K562 (cell line): ENCODE data around the gene LRP1B. TPM values are rescaled to one million over a fixed set of nuclear protein-coding genes. Genes with fewer than 3 reads are reported as not detected.

ENCODE experiments used
- ATAC-seq: fragments of 200-7000 bp; cut with Tn5 transposase; 3 replicates; pipeline ENCODE4 v1.9.1; 2020; ENCODE audit warnings: moderate library complexity
- BruUV-seq: library from RNA; stranded (reverse); fragments of 400-500 nt; replicated peaks from 2 replicates; lab custom pipeline; 2021; lab: Mats Ljungman, UMichigan
- CTCF ChIA-PET: fragments of 300-600 bp; formaldehyde crosslinking; extraction: SDS; loops from one replicate; lab custom pipeline; 2021; ENCODE audit warnings: low intra/inter-chr PET ratio; lab: Yijun Ruan, JAX
- POLR2A ChIA-PET: fragments of 300-600, 350-650 bp; sonication (Branson Sonifier 250); formaldehyde crosslinking; extraction: SDS; loops from one replicate; lab custom pipeline; 2021; ENCODE audit warnings: antibody characterized with exemption, inconsistent platforms; lab: Yijun Ruan, JAX
- DNase-seq, 4 experiments: peaks; one replicate each; pipeline versions ENCODE4 v3.0.0 to v3.0.0-alpha.2; 2011 to 2018; ENCODE audit warnings: low spot score in 3 of 4, mixed read lengths in 3 of 4; ENCODE audit errors: extremely low read depth in 1 of 4
- FAIRE-seq: peaks from 2 replicates; lab custom pipeline; 2011; peaks lifted over from hg19 to GRCh38; lab: Jason Lieb, UNC
- H2AFZ ChIP-seq: 2 replicates; pipeline ENCODE4 v1.6.0; 2011; ENCODE audit warnings: low read depth, low read length, control low read depth, inconsistent platforms
- H3K27ac ChIP-seq: fragments of 200-600 bp; 3 replicates; pipeline ENCODE4 v1.8.0; 2011; ENCODE audit warnings: low read depth, mild to moderate bottlenecking, control low read depth, inconsistent platforms, low read length, moderate library complexity, mixed read lengths; ENCODE audit errors: extremely low read depth
- H3K27me3 ChIP-seq, 2 experiments: fragments of 300-600 bp in 1 of 2; 2 replicates in 1 of 2; 3 replicates in 1 of 2; pipeline versions ENCODE4 v1.6.0 to v1.8.0; 2011; ENCODE audit warnings: inconsistent platforms in 2 of 2, low read length in 2 of 2, mild to moderate bottlenecking in 1 of 2, mixed read lengths in 1 of 2, moderate library complexity in 1 of 2; ENCODE audit not compliant: control insufficient read depth in 2 of 2, insufficient read depth in 2 of 2
- H3K36me3 ChIP-seq: fragments of 300-600 bp; 3 replicates; pipeline ENCODE4 v1.8.0; 2011; ENCODE audit warnings: mild to moderate bottlenecking, low read length, inconsistent platforms; ENCODE audit not compliant: control insufficient read depth, insufficient read depth
- H3K4me1 ChIP-seq, 2 experiments: fragments of 200-600 bp in 1 of 2; replicated peaks in 1 of 2; 2 replicates in 1 of 2; 3 replicates in 1 of 2; pipeline versions ENCODE4 v1.5.1 to v1.8.0; 2011; ENCODE audit warnings: inconsistent platforms in 2 of 2, low read length in 2 of 2, mild to moderate bottlenecking in 1 of 2, mixed read lengths in 1 of 2, moderate library complexity in 1 of 2; ENCODE audit not compliant: control insufficient read depth in 2 of 2, insufficient read depth in 2 of 2
- H3K4me2 ChIP-seq: 2 replicates; pipeline ENCODE4 v1.6.1; 2011; ENCODE audit warnings: low read length, control low read depth, inconsistent platforms, mixed read lengths; ENCODE audit not compliant: insufficient read depth
- H3K4me3 ChIP-seq: fragments of 200-600 bp; sonication (generic), shearing (Covaris generic); 2 replicates; pipeline ENCODE4 v1.5.1; 2016; ENCODE audit warnings: control low read depth, inconsistent platforms
- H3K79me2 ChIP-seq: fragments of 200-600 bp; 3 replicates; pipeline ENCODE4 v1.8.0; 2011; ENCODE audit warnings: low read length, inconsistent platforms; ENCODE audit not compliant: control insufficient read depth, insufficient read depth
- H3K9ac ChIP-seq, 2 experiments: 2 replicates each; pipeline versions ENCODE4 v1.6.0 to v1.6.1; 2011; ENCODE audit warnings: low read depth in 2 of 2, low read length in 2 of 2, control low read depth in 1 of 2, inconsistent platforms in 1 of 2, mild to moderate bottlenecking in 1 of 2, mixed read lengths in 1 of 2; ENCODE audit not compliant: insufficient read depth in 1 of 2
- H3K9me1 ChIP-seq: one replicate; pipeline ENCODE4 v1.6.0; 2011; ENCODE audit warnings: inconsistent platforms, mild to moderate bottlenecking, low read length, moderate library complexity; ENCODE audit not compliant: control insufficient read depth, insufficient read depth
- H3K9me3 ChIP-seq: replicated peaks from 2 replicates; pipeline ENCODE4 v1.5.1; 2011; ENCODE audit warnings: low read depth, low read length, inconsistent platforms; ENCODE audit not compliant: control insufficient read depth, insufficient read depth
- H4K20me1 ChIP-seq: replicated peaks from 2 replicates; pipeline ENCODE4 v1.6.1; 2011; ENCODE audit warnings: low read length, inconsistent platforms, mixed read lengths; ENCODE audit not compliant: control insufficient read depth, insufficient read depth
- CEBPB ChIP-seq: fragments of 450-650 bp; IDR thresholded peaks from 2 replicates; pipeline ENCODE4 v1.6.1; 2016; ENCODE audit warnings: missing genetic modification characterization, missing compliant biosample characterization
- ZSCAN32 ChIP-seq: fragments of 450-650 bp; formaldehyde crosslinking; IDR thresholded peaks from 2 replicates; pipeline ENCODE4 v1.4.0; 2020; ENCODE audit warnings: mild to moderate bottlenecking, moderate library complexity
- WGBS: fragments of 100-300 bp; shearing (Covaris generic); methylation state at CpG from one replicate; pipeline ENCODE4 v1.1.6; 2016; ENCODE audit warnings: low coverage, mixed read lengths; ENCODE audit not compliant: insufficient coverage; ENCODE audit errors: missing lambda C conversion rate; 5-methylcytosine and 5-hydroxymethylcytosine counted together
- in situ Hi-C: fragments of 300-500 bp; cut with MboI; formaldehyde crosslinking; loops from 4 replicates; pipeline ENCODE4 v1.15.0; 2018; ENCODE audit warnings: inconsistent platforms, mixed read lengths
- intact Hi-C: fragments of 100-400 bp; cut with micrococcal nuclease; formaldehyde crosslinking; loops from 2 replicates; pipeline ENCODE4 v1.14.2; 2022
- polyA plus RNA-seq, 8 experiments: library from polyadenylated mRNA; depleted of rRNA in 4 of 8; stranded (reverse) in 5 of 8; unstranded in 3 of 8; fragments of >200 nt; fragmentation: Nextera tagmentation in 2 of 8; fragmentation: Illumina TruSeq in 1 of 8; extraction: Ambion mirVana in 2 of 8; extraction: Trizol in 1 of 8; gene quantifications; 2 replicates each; pipeline versions ENCODE4 v1.2.1 to v1.2.3, GENCODE V29; 2011 to 2014; ENCODE audit warnings: inconsistent platforms in 1 of 8, missing spikeins in 1 of 8
- total RNA-seq, 7 experiments: library from RNA; depleted of rRNA in 6 of 7; stranded (reverse); fragments of >200 nt in 6 of 7; fragmentation: Illumina TruSeq in 2 of 7; extraction: Trizol in 2 of 7; gene quantifications; 2 replicates each; pipeline versions ENCODE4 v1.2.1 to v1.2.3, GENCODE V29; 2011 to 2021; ENCODE audit warnings: low replicate concordance in 1 of 7
- TF ChIP-seq, protein P1 (sequence below): sonication (generic); formaldehyde crosslinking; IDR thresholded peaks from 2 replicates; pipeline ENCODE4 v1.4.0; 2020; ENCODE audit warnings: mild to moderate bottlenecking, missing genetic modification reagents
- TF ChIP-seq, protein P2 (sequence below): fragments of 450-650 bp; IDR thresholded peaks from 2 replicates; pipeline ENCODE4 v1.6.1; 2016; ENCODE audit warnings: missing biosample characterization, missing genetic modification characterization
- TF ChIP-seq, protein P3 (sequence below): fragments of 450-650 bp; formaldehyde crosslinking; IDR thresholded peaks from 2 replicates; pipeline ENCODE4 v1.4.0; 2022; ENCODE audit warnings: mild to moderate bottlenecking, moderate library complexity
- TF ChIP-seq, protein P4 (sequence below), 2 experiments: fragments of 450-650 bp; IDR thresholded peaks; 2 replicates each; pipeline ENCODE4 v1.6.1; 2016; ENCODE audit warnings: mild to moderate bottlenecking in 2 of 2, borderline replicate concordance in 1 of 2, low read depth in 1 of 2, moderate library complexity in 1 of 2

The LRP1B gene
- total and polyA plus RNA-seq, 9 of the 15 experiments (the other 6 are each of a cell fraction or from before 2014, with no cell fraction given) = not detected

DNA sequence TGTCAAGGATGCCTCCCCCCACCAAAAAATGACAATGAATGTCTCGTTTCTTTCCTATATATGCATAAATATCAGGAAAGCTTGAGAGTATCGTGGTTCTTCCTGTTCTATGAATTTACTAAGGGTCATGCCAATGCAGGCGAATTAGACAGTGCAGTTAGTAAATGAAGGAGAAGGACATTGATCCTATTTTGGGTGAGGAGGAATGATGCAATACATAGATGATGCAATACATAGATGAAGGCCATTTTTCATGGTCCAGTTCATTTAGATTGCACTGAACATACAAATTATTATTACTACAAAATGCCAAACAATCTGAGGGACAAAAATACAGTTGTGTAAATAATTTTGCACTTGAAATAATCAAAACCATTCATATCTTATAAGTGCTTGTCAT, 1265.0 kb downstream of the LRP1B start (continued):
- TF ChIP-seq, protein P1, sequence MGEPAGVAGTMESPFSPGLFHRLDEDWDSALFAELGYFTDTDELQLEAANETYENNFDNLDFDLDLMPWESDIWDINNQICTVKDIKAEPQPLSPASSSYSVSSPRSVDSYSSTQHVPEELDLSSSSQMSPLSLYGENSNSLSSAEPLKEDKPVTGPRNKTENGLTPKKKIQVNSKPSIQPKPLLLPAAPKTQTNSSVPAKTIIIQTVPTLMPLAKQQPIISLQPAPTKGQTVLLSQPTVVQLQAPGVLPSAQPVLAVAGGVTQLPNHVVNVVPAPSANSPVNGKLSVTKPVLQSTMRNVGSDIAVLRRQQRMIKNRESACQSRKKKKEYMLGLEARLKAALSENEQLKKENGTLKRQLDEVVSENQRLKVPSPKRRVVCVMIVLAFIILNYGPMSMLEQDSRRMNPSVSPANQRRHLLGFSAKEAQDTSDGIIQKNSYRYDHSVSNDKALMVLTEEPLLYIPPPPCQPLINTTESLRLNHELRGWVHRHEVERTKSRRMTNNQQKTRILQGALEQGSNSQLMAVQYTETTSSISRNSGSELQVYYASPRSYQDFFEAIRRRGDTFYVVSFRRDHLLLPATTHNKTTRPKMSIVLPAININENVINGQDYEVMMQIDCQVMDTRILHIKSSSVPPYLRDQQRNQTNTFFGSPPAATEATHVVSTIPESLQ (CRISPR knock-in tag) = no peak
- TF ChIP-seq, protein P2, sequence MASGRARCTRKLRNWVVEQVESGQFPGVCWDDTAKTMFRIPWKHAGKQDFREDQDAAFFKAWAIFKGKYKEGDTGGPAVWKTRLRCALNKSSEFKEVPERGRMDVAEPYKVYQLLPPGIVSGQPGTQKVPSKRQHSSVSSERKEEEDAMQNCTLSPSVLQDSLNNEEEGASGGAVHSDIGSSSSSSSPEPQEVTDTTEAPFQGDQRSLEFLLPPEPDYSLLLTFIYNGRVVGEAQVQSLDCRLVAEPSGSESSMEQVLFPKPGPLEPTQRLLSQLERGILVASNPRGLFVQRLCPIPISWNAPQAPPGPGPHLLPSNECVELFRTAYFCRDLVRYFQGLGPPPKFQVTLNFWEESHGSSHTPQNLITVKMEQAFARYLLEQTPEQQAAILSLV (tag) = peak; percentile 66; the same call in 1 of the 2 replicates

DNA sequence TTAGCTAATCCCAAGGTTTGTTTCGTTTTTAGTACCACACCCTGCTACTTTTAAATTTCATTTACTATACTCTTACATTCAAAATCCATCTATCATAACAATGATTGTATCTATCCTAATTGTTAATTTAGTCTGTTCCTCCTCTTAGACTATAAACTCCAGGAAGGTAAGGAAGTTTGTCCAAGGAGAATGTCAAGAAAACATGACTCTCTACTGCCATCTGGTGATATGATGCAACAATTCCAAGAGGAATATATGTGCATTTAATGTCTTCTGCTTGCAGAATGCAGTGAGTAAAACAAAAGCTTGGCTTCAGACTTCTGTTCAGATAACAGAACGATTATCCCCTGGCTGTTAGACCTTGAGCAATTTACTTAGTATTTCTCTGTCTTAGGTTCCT, 1267.1 kb downstream of the LRP1B start:
- no peak overlapping the region for H3K4me2 ChIP-seq
- 3% methylated on average over 2 of the region's 2 CpGs for WGBS
- no peaks in the 10 kb centered on the region for H3K79me2 ChIP-seq
- POLR2A ChIA-PET = no interaction called here
- DNase-seq (peak in 3 of 4 experiments; percentile 6 to 32 (median 9)), ATAC-seq (no peak), FAIRE-seq (peak; percentile 61)
- CTCF ChIA-PET = no interaction called here
- no peaks in the 10 kb centered on the region for H3K9me3 ChIP-seq
- BruUV-seq = no TSS peak
- no peak overlapping the region for H2AFZ ChIP-seq
- H3K4me1 ChIP-seq = no peaks in the 10 kb centered on the region
- no peak overlapping the region for H3K9ac ChIP-seq
- intact Hi-C loops (loop anchor here (10.0 kb wide), 1 partner anchor 1939 kb away; no protein-coding TSS in a partner anchor), in situ Hi-C loops (no loop called here)
- no peaks in the 10 kb centered on the region for H3K9me1 ChIP-seq
- H4K20me1 ChIP-seq = no peaks in the 10 kb centered on the region
- no peaks in the 10 kb centered on the region for H3K36me3 ChIP-seq
- no peaks in the 10 kb centered on the region for H3K27me3 ChIP-seq
- no peak overlapping the region for H3K4me3 ChIP-seq
- no peak overlapping the region for H3K27ac ChIP-seq
- TF ChIP-seq ZSCAN32 (CRISPR knock-in tag) (peak; percentile 85), CEBPB (tag) (peak; percentile 70)
- TF ChIP-seq, protein P3, sequence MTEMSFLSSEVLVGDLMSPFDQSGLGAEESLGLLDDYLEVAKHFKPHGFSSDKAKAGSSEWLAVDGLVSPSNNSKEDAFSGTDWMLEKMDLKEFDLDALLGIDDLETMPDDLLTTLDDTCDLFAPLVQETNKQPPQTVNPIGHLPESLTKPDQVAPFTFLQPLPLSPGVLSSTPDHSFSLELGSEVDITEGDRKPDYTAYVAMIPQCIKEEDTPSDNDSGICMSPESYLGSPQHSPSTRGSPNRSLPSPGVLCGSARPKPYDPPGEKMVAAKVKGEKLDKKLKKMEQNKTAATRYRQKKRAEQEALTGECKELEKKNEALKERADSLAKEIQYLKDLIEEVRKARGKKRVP (CRISPR knock-in tag) = peak; percentile 79
- TF ChIP-seq, protein P4, sequence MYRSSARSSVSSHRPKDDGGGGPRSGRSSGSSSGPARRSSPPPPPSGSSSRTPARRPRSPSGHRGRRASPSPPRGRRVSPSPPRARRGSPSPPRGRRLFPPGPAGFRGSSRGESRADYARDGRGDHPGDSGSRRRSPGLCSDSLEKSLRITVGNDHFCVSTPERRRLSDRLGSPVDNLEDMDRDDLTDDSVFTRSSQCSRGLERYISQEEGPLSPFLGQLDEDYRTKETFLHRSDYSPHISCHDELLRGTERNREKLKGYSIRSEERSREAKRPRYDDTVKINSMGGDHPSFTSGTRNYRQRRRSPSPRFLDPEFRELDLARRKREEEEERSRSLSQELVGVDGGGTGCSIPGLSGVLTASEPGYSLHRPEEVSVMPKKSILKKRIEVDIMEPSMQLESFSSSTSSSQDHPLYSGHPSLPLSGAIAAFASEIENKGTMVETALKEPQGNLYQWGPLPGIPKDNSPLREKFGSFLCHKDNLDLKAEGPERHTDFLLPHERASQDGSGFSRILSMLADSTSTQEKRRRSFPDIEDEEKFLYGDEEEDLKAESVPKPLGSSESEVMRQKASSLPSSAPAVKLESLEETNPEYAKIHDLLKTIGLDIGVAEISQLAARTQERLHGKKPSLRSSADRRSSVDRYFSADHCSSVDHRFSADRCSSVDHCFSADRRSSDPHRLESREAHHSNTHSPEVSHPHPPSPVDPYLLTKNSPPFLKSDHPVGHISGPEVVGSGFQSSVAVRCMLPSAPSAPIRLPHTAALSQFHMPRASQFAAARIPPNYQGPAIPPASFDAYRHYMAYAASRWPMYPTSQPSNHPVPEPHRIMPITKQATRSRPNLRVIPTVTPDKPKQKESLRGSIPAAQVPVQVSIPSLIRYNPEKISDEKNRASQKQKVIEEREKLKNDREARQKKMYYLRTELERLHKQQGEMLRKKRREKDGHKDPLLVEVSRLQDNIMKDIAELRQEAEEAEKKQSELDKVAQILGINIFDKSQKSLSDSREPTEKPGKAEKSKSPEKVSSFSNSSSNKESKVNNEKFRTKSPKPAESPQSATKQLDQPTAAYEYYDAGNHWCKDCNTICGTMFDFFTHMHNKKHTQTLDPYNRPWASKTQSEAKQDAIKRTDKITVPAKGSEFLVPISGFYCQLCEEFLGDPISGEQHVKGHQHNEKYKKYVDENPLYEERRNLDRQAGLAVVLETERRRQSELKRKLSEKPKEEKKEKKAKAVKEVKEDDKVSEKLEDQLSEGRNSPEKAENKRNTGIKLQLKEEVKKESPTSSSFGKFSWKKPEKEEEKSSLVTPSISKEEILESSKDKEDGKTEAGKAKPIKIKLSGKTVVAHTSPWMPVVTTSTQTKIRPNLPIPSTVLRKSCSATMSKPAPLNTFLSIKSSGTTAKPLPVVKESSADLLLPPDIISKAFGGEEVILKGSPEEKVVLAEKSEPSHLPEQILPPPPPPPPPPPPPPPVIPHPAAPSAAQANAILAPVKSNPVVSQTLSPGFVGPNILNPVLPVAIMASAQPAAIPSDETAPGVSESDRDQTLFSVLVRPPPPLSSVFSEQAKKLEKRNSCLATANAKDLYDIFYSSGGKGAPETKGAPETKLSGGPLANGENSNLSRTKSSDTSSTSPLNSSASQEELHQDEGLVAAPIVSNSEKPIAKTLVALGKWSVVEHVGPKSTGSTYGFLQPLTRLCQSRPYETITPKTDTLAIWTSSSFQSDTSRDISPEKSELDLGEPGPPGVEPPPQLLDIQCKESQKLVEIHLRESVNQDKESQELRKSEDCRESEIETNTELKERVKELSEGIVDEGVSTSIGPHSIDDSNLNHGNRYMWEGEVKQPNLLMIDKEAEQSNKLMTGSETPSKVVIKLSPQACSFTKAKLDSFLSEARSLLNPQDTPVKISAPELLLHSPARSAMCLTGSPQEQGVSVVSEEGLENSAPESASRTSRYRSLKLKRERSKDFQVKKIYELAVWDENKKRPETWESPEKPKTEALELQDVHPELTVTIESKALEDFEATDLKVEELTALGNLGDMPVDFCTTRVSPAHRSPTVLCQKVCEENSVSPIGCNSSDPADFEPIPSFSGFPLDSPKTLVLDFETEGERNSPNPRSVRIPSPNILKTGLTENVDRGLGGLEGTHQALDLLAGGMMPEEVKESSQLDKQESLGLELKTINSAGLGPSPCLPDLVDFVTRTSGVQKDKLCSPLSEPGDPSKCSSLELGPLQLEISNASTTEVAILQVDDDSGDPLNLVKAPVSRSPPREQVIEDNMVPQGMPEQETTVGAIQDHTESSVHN (IDR thresholded peaks at IDR 0.05; ENCODE audit: borderline replicate concordance in 1 of 2, low read depth in 1 of 2) = no peak
